GM18870 (cell line): ENCODE measurements around the gene CAMTA1.

Source experiments
- ATAC-seq: cut with Tn5 transposase; IDR thresholded peaks from one replicate; pipeline ENCODE4 v1.9.1; 2021; ENCODE audit warnings: moderate library complexity; ENCODE audit not compliant: unreplicated experiment

CAMTA1 gene

GRCh38 chr1:7509598-7509997, 724.3 kb downstream of the CAMTA1 start:
- no peak for ATAC-seq

- ATAC-seq, result no peak
Observed at GRCh38 chr1:7510389-7510931, 725.2 kb downstream of the CAMTA1 start.

GRCh38 chr1:7511381-7511780, 726.1 kb downstream of the CAMTA1 start:
- no peak for ATAC-seq

- no peak for ATAC-seq
Observed at GRCh38 chr1:7513081-7513480, 727.8 kb downstream of the CAMTA1 start.

- ATAC-seq, result no peak
Observed at GRCh38 chr1:7515175-7515574, 729.9 kb downstream of the CAMTA1 start.

- no peak for ATAC-seq
Observed at GRCh38 chr1:7515904-7516303, 730.6 kb downstream of the CAMTA1 start.

- no peak for ATAC-seq
Observed at GRCh38 chr1:7516341-7516740, 731.1 kb downstream of the CAMTA1 start.

- no peak for ATAC-seq
Observed at GRCh38 chr1:7516929-7517328, 731.7 kb downstream of the CAMTA1 start.

- ATAC-seq, result no peak
Observed at GRCh38 chr1:7517611-7518330, 732.5 kb downstream of the CAMTA1 start.

- no peak for ATAC-seq
Observed at GRCh38 chr1:7518411-7518810, 733.2 kb downstream of the CAMTA1 start.

GRCh38 chr1:7519181-7519860, 734.1 kb downstream of the CAMTA1 start:
- ATAC-seq, result no peak

- ATAC-seq, result no peak
Observed at GRCh38 chr1:7519861-7520395, 734.7 kb downstream of the CAMTA1 start.

- no peak for ATAC-seq
Observed at GRCh38 chr1:7520496-7520895, 735.2 kb downstream of the CAMTA1 start.

GRCh38 chr1:7524341-7525337, 739.4 kb downstream of the CAMTA1 start:
- no peak for ATAC-seq

- no peak for ATAC-seq
Observed at GRCh38 chr1:7525338-7526063, 740.2 kb downstream of the CAMTA1 start.

- ATAC-seq, result no peak
Observed at GRCh38 chr1:7526196-7526866, 741.1 kb downstream of the CAMTA1 start.

GRCh38 chr1:7526867-7527732, 741.8 kb downstream of the CAMTA1 start:
- no peak for ATAC-seq

GRCh38 chr1:7527733-7528045, 742.4 kb downstream of the CAMTA1 start:
- no peak for ATAC-seq
